Fibroblast of skin of right quadriceps (primary cell): ENCODE measurements around the gene TRIM54.
"Not testable (repeated sequence)": the region's sequence is repeated elsewhere in the genome, so short reads cannot be mapped to it uniquely, and the experiment has no call there.

ENCODE experiments used
- DNase-seq: peaks from one replicate; pipeline ENCODE4 v3.0.0-alpha.2; 2013

The TRIM54 gene

GRCh38 chr2:27261241-27261925 is 20.8 kb upstream of the TRIM54 start:
- DNase-seq, result no peak

- DNase-seq, result no peak
Measured at GRCh38 chr2:27261926-27262298, 20.3 kb upstream of the TRIM54 start.

GRCh38 chr2:27262379-27263286 is 19.6 kb upstream of the TRIM54 start, which contains the start of gene SLC30A3:
TSS of gene SLC30A3 (minus strand) at chr2:27263047. CDS start at chr2:27262906, 141 bp downstream.
- no peak for DNase-seq

GRCh38 chr2:27263287-27264252 is 18.7 kb upstream of the TRIM54 start:
- DNase-seq, result no peak

- DNase-seq, result no peak
Measured at GRCh38 chr2:27264253-27264752, 17.9 kb upstream of the TRIM54 start.

- peak; percentile 38 for DNase-seq
Measured at GRCh38 chr2:27264753-27265535, 17.3 kb upstream of the TRIM54 start.

GRCh38 chr2:27265536-27265870 is 16.7 kb upstream of the TRIM54 start:
- DNase-seq, result no peak

- not testable (repeated sequence) for DNase-seq
Measured at GRCh38 chr2:27268296-27268695, 13.9 kb upstream of the TRIM54 start.

GRCh38 chr2:27270131-27270530 is 12.1 kb upstream of the TRIM54 start:
- no peak for DNase-seq

- no peak for DNase-seq
Measured at GRCh38 chr2:27270670-27271069, 11.6 kb upstream of the TRIM54 start.

- DNase-seq, result no peak
Measured at GRCh38 chr2:27271631-27272340, 10.4 kb upstream of the TRIM54 start.

- DNase-seq, result not testable (repeated sequence)
Measured at GRCh38 chr2:27272537-27273522, 9.4 kb upstream of the TRIM54 start.

- no peak for DNase-seq
Measured at GRCh38 chr2:27275211-27276150, 6.7 kb upstream of the TRIM54 start, which contains the start of gene DNAJC5G. TSS of gene DNAJC5G (plus strand) at chr2:27275433. CDS start at chr2:27276729, 1,296 bp downstream.

- DNase-seq, result no peak
Measured at GRCh38 chr2:27278010-27278409, 4.2 kb upstream of the TRIM54 start.

GRCh38 chr2:27280826-27281225 is 1.4 kb upstream of the TRIM54 start:
- no peak for DNase-seq

GRCh38 chr2:27281442-27281841 is 787 bp upstream of the TRIM54 start:
- no peak for DNase-seq

- no peak for DNase-seq
Measured at GRCh38 chr2:27282892-27283291, 663 bp downstream of the TRIM54 start.

- DNase-seq, result no peak
Measured at GRCh38 chr2:27284996-27285395, 2.8 kb downstream of the TRIM54 start.

- DNase-seq, result no peak
Measured at GRCh38 chr2:27285481-27285880, 3.3 kb downstream of the TRIM54 start.
